Ascending aorta (tissue), 2 donors: ENCODE measurements around the gene ZNF680. TPM values are rescaled to one million over a fixed set of nuclear protein-coding genes. Genes with fewer than 3 reads are reported as not detected.

Experiments used
- DNase-seq, 2 donors: peaks; one replicate each; pipeline ENCODE4 v3.0.0-alpha.2; 2019; ENCODE audit warnings: low spot score in 2 of 2
- H3K27ac ChIP-seq, 2 donors: fragments of 200-600 bp; sonication (generic); one replicate each; pipeline ENCODE4 v1.5.1; 2016 to 2017; ENCODE audit warnings: mild to moderate bottlenecking in 1 of 2
- H3K27me3 ChIP-seq: fragments of 200-600 bp; sonication (generic); one replicate; pipeline ENCODE4 v1.5.1; 2017
- H3K36me3 ChIP-seq, 2 donors: fragments of 200-600 bp; sonication (generic); one replicate each; pipeline ENCODE4 v1.5.1; 2016
- H3K4me1 ChIP-seq, 2 donors: fragments of 200-600 bp; sonication (generic); one replicate each; pipeline ENCODE4 v1.5.1; 2016 to 2017; ENCODE audit warnings: mild to moderate bottlenecking in 1 of 2
- H3K4me3 ChIP-seq, 2 donors: fragments of 200-600 bp; sonication (generic); one replicate each; pipeline ENCODE4 v1.5.1; 2016 to 2017; ENCODE audit warnings: mild to moderate bottlenecking in 1 of 2
- H3K9me3 ChIP-seq, 2 donors: fragments of 200-600 bp; sonication (generic); one replicate each; pipeline ENCODE4 v1.5.1; 2016
- CTCF ChIP-seq, 3 experiments: fragments of 200-600 bp in 2 of 3; fragments of 450-650 bp in 1 of 3; sonication (generic) in 2 of 3; IDR thresholded peaks; one replicate each; pipeline ENCODE4 v1.5.1; 2016 to 2019; ENCODE audit warnings: antibody characterized with exemption in 3 of 3, mild to moderate bottlenecking in 1 of 3, moderate library complexity in 1 of 3
- intact Hi-C: fragments of 100-400 bp; cut with DNase I; formaldehyde crosslinking; loops from one replicate; pipeline ENCODE4 v1.15.1; 2023
- total RNA-seq: library from RNA; depleted of rRNA; stranded (reverse); fragments of >200 nt; gene quantifications from one replicate; pipeline ENCODE4 v1.1.0, GENCODE V29; 2016

ZNF680 gene
- total RNA-seq, 1 donor from 2014 or later = 11.0 TPM

- intact Hi-C loops = no loop called here
- no peak for DNase-seq
- TF ChIP-seq CTCF (IDR thresholded peaks at IDR 0.05) = no peak
- Histone ChIP-seq H3K27me3 (no peaks in the 10 kb centered on the region), H3K27ac (peak overlapping the region in 1 of 2 donors; percentile 51), H3K9me3 (peaks cover 11 to 87% of the 10 kb centered on the region in 2 donors), H3K36me3 (peaks cover 0 to 40% of the 10 kb centered on the region in 2 donors), H3K4me3 (no peak overlapping the region), H3K4me1 (peaks cover 0 to 5% of the 10 kb centered on the region in 2 donors)
These were observed 47.5 kb downstream of the ZNF680 start for GRCh38 chr7:64515330-64515729.

GRCh38 chr7:64509583-64509982 lies 53.3 kb downstream of the ZNF680 start:
- Histone ChIP-seq H3K4me3 (no peak overlapping the region), H3K27ac (no peak overlapping the region), H3K9me3 (peaks cover 11 to 86% of the 10 kb centered on the region in 2 donors), H3K4me1 (no peaks in the 10 kb centered on the region), H3K36me3 (peaks cover 6 to 39% of the 10 kb centered on the region in 2 donors), H3K27me3 (no peaks in the 10 kb centered on the region)
- TF ChIP-seq CTCF (IDR thresholded peaks at IDR 0.05) = no peak
- no peak for DNase-seq
- intact Hi-C loops = no loop called here

GRCh38 chr7:64504581-64505120 lies 58.2 kb downstream of the ZNF680 start:
- no peak for TF ChIP-seq CTCF (IDR thresholded peaks at IDR 0.05)
- intact Hi-C loops = no loop called here

GRCh38 chr7:64498270-64498669 lies 64.6 kb downstream of the ZNF680 start:
- Histone ChIP-seq H3K27ac (no peak overlapping the region), H3K27me3 (no peaks in the 10 kb centered on the region), H3K36me3 (peaks cover 0 to 7% of the 10 kb centered on the region in 2 donors), H3K9me3 (peaks cover 17 to 38% of the 10 kb centered on the region in 2 donors), H3K4me3 (no peak overlapping the region), H3K4me1 (no peaks in the 10 kb centered on the region)
- DNase-seq = no peak
- intact Hi-C loops = no loop called here
- no peak for TF ChIP-seq CTCF (IDR thresholded peaks at IDR 0.05)

More at GRCh38 chr7:64504581-64505120, 58.2 kb downstream of the ZNF680 start:
- DNase-seq = no peak
- no peaks in the 10 kb centered on the region for H3K4me1 ChIP-seq
- no peak overlapping the region for H3K4me3 ChIP-seq
- H3K27me3 ChIP-seq = no peaks in the 10 kb centered on the region
- H3K27ac ChIP-seq = no peak overlapping the region
- peaks cover 6 to 27% of the 10 kb centered on the region in 2 donors for H3K36me3 ChIP-seq
- H3K9me3 ChIP-seq = peaks cover 22 to 66% of the 10 kb centered on the region in 2 donors

GRCh38 chr7:64494912-64495461 lies 67.9 kb downstream of the ZNF680 start:
- intact Hi-C loops = no loop called here
- Histone ChIP-seq H3K36me3 (no peaks in the 10 kb centered on the region), H3K4me1 (no peaks in the 10 kb centered on the region), H3K9me3 (peaks cover 6 to 26% of the 10 kb centered on the region in 2 donors), H3K4me3 (peak overlapping the region in 1 of 2 donors; percentile 55), H3K27ac (peak overlapping the region in 1 of 2 donors; percentile 24), H3K27me3 (no peaks in the 10 kb centered on the region)
- TF ChIP-seq CTCF (IDR thresholded peaks at IDR 0.05) = no peak
- DNase-seq = no peak
